Ureter (tissue), 1 donor: Measurements from ENCODE around the gene FDX1. TPM values are rescaled to one million over a fixed set of nuclear protein-coding genes. Genes with fewer than 3 reads are reported as not detected.

Experiments used
- DNase-seq: peaks from one replicate; pipeline ENCODE4 v3.0.0-alpha.2; 2020; ENCODE audit warnings: low spot score
- total RNA-seq: library from RNA; stranded (reverse); gene quantifications from one replicate; pipeline ENCODE4 v1.2.4, GENCODE V29; 2023
- donor health status: DM: yes; HTN: yes; CAD: no.

The FDX1 gene
- total RNA-seq, 1 donor from 2014 or later: 11.9 TPM

GRCh38 chr11:110467556-110467955 is 37.8 kb downstream of the FDX1 start:
- no peak for DNase-seq

GRCh38 chr11:110468121-110468520 is 38.4 kb downstream of the FDX1 start:
- no peak for DNase-seq

DNA sequence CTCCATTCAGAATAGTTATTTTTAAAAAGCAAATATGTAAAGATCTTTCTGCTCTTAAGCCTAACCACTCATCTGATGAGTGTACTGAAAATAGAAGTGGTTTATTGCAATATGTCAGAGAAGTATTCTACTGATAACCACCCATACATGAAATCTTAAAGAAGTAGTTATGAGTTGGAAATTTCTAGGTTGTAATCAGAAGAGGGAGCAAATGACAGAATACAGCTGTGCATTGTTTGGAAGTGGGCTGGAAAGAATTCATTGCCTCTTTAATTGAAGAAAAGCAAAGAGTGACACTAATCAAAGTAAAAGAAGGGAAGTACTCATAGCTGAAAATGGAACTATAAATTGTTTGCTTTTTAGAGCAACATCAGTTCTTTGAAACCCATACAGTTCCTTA is 39.4 kb downstream of the FDX1 start:
- no peak for DNase-seq

DNA sequence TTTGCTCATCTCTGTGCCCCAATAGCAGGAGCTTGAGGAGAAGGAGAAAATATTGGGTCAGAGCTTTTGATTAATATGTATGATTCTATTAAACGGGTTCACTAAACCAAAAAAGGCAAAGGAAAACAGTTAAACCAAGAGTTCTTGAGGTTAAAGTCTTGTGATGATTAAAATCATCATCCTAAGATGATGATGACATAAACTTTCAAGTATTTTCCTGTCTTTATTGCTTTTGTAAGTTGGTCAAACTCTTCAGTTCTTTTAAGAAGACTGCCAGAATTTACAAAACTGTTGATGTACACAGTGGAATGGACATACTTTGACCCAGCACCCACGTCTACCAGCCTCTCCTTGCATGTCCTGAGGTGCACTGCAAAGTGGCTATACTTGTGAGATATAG is 41.0 kb downstream of the FDX1 start:
- DNase-seq: no peak

DNA sequence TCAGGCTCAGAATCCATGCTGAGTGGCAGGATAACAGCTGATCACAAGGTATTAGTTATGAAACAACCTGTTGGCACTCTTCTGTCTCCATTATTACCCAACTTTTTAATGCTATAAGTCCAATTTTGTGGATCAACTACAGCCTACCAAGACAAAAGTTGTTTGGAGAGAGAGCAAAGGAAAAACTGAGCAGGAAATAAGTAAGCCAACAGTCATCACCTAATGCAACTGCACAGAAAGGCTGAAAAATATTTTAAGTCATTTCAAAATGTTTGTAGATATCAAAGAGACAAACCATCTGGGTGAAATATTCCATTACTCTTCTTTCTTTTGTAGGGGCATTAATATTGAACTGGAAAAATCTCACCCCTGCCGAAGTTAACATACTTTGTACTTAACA is 41.6 kb downstream of the FDX1 start:
- DNase-seq: no peak

DNA sequence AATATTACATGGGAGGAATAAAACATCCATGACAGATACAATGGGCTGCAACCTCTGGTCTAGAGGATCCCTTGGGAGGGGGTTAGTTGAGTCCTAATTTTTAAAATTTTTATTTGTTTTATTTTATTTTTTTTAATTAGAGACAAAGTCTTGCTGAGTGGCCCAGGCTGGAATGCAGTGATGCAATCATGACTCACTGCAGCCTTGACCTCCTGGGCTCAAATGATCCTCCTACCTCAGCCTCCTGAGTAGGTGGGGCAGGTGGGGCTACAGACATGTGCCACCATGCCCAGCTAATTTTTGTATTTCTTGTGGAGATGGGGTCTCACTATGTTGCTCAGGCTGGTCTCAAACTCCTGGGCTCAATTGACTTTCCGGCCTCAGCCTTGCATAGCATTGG is 43.1 kb downstream of the FDX1 start:
- no peak for DNase-seq

DNA sequence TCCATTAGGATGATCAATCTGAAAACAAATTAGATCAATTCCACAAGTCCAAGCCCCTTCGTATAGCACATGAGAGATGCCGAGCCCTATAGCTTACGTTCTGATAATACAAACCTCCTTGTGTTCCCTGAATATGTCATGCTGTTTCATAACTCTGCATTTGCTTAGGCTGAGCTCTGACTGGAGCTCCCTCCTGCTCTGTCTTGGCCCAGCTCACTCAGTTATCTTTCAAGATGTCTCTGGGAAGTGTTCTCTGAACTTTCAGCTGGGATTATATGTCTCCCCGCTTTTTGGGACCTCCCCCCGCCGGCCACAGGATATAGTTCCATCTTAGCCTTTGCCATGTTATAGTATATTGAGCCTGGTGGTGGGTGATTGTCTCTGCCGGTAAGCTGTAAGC is 44.0 kb downstream of the FDX1 start:
- DNase-seq: no peak

GRCh38 chr11:110474578-110474977 is 44.8 kb downstream of the FDX1 start:
- no peak for DNase-seq

DNA sequence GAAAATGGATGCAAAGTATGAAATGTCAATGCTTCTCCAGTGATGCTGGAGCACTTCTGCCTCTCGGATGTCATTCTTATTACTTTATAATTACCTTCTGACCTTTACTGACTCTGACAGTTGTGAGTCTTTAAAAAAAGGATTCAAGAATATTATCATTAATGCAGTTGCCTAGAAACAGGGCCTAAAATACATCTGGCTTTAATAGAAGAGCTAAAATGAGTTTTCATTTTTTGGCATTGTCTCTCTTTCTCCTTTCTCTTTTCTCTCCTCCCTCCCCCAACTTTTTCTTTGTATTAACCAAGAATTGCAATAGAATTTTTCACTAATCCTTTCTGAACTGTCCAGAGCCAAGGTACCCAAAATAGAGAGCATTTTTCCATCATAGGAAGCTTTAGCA is 45.9 kb downstream of the FDX1 start:
- no peak for DNase-seq

DNA sequence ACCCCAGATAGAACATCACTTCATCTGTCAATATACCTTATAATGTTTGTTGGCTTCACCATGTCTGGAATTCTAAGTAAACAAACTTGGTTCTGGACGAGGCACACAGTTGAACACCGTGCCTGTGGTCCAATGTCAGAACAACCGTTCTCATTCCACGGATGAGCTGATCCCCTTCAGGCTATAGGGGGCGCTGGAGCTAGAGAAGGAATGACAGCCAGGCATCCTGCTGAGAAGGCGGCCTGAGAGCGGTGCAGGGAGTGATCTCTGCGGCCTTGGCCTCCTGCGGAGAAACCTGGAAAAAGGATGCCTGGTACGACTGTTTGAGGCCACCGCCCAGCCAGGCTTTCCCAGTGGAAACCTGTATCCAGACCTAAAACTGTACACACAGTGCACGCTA is 48.7 kb downstream of the FDX1 start:
- no peak for DNase-seq

- no peak for DNase-seq
These were observed 49.7 kb downstream of the FDX1 start for GRCh38 chr11:110479108-110480101.

DNA sequence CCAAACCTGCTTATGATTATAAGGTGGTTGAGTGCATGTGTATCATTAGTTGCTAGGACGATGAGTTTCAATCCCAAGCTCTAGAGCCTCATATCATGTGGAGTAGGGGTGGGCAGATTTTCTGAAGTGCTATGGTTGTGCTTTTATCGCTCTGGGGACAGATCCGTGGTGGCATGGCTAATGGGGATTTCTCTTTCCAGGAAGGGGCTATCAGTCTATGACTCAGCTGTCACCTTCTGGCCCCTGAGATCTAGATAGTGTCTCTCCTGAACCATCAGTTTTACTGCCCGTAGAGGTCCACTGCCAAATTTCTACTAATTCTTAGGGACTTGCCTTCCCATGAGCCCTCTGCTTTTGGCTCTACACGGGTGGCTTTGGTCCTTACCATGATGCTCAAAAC is 51.8 kb downstream of the FDX1 start:
- DNase-seq: no peak

DNA sequence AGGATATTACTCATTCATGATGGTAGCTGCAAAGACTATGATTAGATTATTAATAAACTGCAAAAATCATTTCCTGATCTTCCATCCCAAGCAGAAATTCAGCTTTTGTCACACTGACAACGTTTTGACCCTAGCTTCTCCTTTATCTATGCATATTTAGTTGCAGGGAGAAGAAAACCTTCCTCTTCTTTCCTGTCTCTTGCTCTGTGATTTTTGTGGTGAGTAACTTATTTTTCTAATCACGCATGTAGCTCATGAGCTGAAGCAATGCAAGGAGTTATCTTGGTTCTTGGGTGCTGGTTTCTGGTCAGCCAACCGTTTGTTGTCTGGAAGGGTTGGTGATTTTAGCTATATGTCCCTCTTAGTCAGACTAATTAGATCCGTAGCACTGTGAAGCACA is 56.4 kb downstream of the FDX1 start:
- no peak for DNase-seq

GRCh38 chr11:110488446-110488845 is 58.7 kb downstream of the FDX1 start:
- DNase-seq: no peak

DNA sequence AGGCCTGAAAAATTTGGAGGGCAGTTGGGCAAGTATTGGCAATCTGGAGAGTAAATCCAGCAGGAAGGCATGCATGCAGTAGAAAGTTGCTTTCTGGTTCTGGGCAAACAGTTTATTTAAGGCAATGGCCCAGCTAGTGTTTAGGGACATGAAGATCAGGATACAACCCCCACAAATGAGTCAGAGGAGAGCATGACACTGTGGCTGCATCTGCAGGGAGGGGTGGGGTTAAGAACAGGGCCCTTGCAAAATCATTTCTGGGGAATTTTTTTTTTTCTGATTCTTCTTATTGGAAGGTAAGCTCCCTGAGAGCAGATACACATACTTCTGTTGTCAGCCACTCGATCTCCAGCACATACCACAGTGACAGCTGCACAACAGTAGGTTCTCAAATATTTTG is 61.1 kb downstream of the FDX1 start:
- no peak for DNase-seq

- DNase-seq: no peak
These were observed 62.0 kb downstream of the FDX1 start for GRCh38 chr11:110491577-110492320.

- no peak for DNase-seq
These were observed 62.6 kb downstream of the FDX1 start for GRCh38 chr11:110492321-110492685.

GRCh38 chr11:110493346-110493745 is 63.6 kb downstream of the FDX1 start:
- DNase-seq: no peak

GRCh38 chr11:110497231-110497978 is 67.7 kb downstream of the FDX1 start:
- DNase-seq: no peak

DNA sequence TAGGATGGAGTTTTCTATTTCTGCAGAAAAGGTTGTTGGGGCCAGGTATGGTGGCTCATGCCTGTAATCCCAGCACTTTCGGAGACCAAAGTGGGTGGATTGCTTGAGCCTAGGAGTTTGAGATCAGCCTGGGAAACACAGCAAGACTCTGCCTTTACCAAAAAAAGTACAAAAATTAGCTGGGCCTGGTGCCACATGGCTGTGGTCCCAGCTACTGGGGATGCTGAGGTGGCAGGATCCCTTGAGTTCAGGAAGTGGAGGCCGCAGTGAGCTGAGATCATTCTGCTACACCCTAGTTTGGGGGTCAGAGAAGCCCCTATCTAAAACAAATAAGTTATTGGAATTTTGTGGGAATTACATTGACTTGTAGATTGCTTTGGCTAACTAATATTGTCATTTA is 71.7 kb downstream of the FDX1 start:
- DNase-seq: no peak

DNA sequence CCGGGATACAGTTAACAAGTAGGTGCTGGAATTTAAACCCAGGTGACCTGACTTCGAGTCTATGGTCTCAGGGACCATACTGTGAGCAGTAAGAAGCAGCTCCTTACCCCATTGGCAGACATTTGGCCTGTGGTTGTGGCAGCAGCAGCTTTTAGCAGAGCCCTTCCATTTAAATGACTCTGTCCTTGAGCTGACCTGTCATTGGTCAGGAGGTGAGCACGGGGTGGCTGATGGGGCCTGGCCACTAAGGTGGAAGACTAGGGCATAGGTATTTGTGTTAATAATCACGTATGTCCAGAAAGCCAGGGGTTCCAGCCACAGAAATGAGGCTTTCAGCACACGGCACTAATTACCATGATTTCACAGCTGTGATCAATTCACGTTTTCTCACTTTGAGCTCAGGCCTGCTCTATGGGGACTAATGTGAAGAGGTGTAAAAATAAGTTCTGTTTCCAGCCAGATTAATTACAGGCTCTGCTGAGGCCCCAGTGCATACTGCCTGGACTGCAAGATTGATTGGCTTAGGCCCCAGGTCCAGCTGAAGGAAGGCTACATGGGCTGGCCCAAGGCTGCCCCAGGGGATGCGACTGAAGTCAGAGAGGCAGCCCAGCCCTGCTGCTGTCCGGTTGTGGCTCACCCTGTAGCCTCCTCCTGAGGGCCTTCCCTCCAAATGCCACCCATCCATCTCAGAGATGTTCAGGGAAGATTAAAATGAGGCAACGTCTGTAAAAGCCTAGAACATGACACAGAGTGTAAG is 76.0 kb downstream of the FDX1 start:
- DNase-seq: no peak

DNA sequence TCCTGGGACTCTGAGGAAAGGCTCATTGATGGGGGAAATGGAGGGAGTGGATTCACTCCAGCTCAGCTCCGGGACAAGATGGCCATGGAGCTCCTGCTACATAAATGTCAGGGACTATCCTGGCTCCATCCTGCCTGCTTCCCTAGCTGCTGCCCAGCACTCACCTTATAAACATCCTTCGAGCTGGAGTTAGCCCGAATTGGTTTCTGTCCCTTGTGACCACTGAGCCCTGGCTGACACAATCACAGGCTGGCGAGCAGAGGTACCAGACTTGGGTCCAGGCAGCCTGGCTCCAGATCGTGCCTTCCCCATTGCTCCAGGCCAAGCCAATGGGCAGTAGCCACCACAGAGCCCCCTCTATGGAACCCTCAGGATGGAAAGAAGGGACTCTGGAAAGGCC is 77.6 kb downstream of the FDX1 start:
- no peak for DNase-seq
